DOHH2 (cell line): ENCODE data around the gene TSGA10.

ENCODE experiments used
- CTCF ChIP-seq: fragments of 200-600 bp; sonication (generic); IDR thresholded peaks from one replicate; pipeline ENCODE4 v1.5.1; 2014; ENCODE audit warnings: antibody characterized with exemption, mild to moderate bottlenecking, low read depth, low read length; ENCODE audit not compliant: poor library complexity, severe bottlenecking
- EZH2phosphoT487 ChIP-seq: fragments of 200-600 bp; sonication (generic); IDR thresholded peaks from 2 replicates; pipeline ENCODE4 v1.6.1; 2017; ENCODE audit warnings: borderline replicate concordance, mild to moderate bottlenecking, antibody characterized with exemption, low read length, moderate library complexity, mixed read lengths

DNA sequence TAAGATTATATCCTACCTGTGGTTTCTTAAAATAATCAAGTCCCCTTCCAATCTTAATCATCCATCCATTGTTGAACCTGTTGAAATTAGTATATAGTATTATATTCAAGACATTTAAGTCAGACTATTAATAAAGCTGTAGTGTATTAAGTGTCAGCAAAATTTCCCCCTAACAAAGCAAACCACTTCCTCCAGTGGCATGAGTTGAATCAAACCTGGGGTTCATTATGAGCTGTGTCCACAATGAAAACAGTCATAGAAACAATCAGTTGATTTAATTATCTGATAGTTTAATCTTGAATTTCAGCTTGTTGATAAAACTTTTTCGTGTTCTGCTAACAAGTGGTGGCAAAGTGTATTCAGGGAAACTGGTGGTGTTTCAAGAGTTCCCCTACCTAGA, 14.8 kb upstream of the TSGA10 start:
- TF ChIP-seq CTCF (no peak), EZH2phosphoT487 (no peak)
